ENCODE data around the gene PHETA1.

- TF ChIP-seq CTCF (IDR thresholded peaks at IDR 0.05) (no peak), POLR2AphosphoS5 (IDR thresholded peaks at IDR 0.05; ENCODE audit: low read depth, low read length) (no peak), SIN3A (IDR thresholded peaks at IDR 0.05; ENCODE audit: borderline replicate concordance, insufficient read depth, low read depth, low read length) (no peak)
Observed at GRCh38 chr12:111334393-111334915, 34.4 kb downstream of the PHETA1 start.

Data from Panc1 (cell line).